IMR-90 (cell line): ENCODE data around the gene CALML3.

Source experiments
- CTCF ChIP-seq: conservative IDR thresholded peaks from 2 replicates; pipeline ENCODE4 v1.5.1; 2012; ENCODE audit warnings: mild to moderate bottlenecking, low read depth, low read length, improper control_type of control experiment
- SMC3 ChIP-seq: fragments of 150-350 bp; IDR thresholded peaks from 2 replicates; pipeline ENCODE4 v1.6.1; 2016; ENCODE audit warnings: low read depth, mild to moderate bottlenecking, antibody characterized with exemption, low read length, moderate library complexity

- no peak for TF ChIP-seq CTCF
- TF ChIP-seq SMC3: no peak
Measured at GRCh38 chr10:5573319-5573950, 48.7 kb downstream of the CALML3 start.
